AG08396 (cell line): ENCODE data around the gene STUM.

Experiments
- DNase-seq: peaks from one replicate; pipeline ENCODE4 v3.0.0; 2012; ENCODE audit warnings: low spot score, mixed read lengths

Gene STUM

GRCh38 chr1:226562989-226563388 is 14.4 kb downstream of the STUM start:
- no peak for DNase-seq

DNA sequence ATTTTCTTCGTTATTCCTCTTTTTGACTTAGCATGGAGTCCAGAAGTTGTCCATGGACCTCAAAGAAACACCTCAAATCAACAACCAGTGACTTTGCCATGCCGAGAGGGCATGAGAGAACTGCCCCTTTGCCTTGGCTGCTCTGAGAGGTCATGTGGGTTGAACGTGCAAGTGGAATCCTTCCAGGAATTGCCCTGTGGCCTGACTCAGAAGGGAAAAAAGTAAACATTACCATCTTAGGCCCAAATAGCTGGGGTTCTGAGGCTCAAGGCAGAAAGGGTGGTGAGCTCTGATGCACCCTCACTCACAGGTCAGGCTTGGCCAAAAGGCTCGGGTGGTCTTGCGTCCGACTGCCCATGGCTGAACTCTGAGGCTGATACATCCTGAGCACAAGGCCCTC is 15.1 kb downstream of the STUM start:
- no peak for DNase-seq

- DNase-seq = no peak
Measured at GRCh38 chr1:226565476-226565875, 16.9 kb downstream of the STUM start.

- no peak for DNase-seq
Measured at GRCh38 chr1:226566234-226566633, 17.7 kb downstream of the STUM start.

DNA sequence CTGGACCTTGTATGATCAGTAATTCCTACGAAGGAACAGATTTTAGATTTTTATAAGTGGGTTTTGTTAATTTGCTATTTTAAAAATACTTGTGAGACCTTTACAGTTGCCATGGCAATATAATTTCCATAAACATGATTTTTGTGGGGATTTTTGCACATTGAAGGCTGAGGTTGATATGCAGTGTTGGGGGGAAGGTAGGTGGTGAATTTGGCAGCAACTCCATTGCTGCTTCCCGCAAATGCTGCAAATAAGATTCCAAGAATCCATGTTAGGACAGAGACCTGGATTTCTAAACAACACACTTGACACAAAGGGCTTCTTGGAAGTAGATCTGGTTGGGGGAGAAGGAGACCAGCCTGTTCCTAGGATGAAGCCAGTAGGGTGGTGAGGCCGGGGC is 18.2 kb downstream of the STUM start:
- no peak for DNase-seq

- peak; percentile 45 for DNase-seq
Measured at GRCh38 chr1:226568077-226568831, 19.7 kb downstream of the STUM start.

DNA sequence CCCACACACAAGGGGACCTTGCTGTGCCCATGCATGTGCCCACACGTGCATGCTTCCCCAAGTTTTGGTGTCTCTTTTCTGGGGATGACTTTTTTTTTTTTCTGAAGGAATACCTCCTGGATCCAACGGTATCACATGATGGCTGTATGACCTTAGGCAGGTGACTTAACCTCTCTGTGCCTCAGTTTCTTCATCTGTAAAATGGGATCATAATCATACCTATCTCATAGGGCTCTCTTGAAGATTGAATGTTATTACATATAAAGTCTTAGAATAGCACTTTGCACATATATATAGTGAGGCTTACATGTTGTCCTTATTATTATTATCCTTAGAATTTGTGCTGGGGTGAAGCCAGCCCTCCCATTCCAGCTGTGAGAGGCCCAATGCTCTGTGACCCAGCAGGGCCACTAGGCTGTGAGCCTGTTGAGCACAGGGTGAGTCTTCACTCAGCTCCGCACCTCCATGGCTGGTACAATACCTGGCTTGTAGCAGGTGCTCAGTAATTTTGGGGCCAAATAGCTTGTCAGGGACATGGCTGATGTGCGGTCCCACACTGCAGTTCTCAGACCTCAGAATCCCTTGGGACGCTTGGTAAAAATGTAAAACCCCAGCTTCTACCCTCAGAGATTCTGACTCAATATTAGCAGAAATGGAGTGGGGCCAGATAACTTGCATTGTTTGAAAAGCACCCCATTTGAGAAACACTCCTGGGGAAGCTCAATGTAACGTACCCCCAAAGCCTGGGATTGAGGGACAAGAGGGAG is 20.6 kb downstream of the STUM start:
- no peak for DNase-seq

DNA sequence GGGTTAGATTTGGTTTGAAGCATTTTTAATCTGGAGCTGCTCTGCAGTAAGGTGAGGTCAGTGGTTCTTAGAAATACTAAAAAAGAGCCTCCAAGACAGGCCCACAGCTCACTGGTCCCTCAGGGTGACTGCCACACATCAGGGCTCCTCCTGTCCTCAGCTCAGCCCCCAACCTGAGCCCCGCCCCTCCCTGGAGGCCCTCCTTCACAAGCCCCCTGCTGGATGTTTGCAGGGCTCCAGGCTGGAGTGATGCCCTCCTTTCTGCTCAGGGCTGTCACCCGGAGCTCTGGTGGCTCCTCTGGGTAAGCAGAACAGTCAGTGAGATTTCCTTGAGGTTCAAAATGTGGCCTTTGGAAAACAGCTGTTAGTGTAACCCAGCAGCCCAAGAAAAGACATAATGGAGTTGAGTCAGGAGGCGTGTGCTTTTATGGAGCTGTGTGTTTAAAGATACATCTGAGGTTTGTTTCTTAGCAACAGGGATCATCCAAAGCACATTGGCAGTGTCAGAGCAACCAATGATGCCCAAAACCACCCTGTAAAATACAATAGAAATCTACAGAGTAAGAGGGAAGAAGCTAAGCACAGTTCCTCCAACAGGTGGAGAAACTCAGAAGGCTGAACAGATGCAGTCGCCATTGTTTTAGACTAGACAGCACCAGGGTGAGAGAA is 21.4 kb downstream of the STUM start:
- no peak for DNase-seq

DNA sequence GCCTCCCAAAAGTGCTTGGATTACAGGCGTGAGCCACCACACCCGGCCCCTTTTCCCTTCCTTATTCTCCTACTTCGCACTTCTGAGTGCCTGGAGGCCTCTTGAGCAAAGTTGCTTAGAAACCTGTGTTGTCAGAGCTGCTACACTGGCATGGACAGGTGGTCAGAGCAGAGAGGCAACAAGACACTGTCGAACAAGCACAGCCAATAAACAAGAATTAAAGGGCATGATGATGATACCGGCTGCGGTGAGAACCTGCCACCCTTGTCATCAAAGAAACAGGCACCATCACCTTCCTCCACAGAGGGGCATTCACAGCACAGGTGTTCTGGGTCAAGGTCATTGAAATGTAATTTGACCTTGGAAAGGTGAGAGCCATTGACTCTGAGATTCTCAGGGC is 23.3 kb downstream of the STUM start:
- no peak for DNase-seq

GRCh38 chr1:226572325-226572726 is 23.8 kb downstream of the STUM start:
- DNase-seq = no peak

GRCh38 chr1:226574044-226574443 is 25.5 kb downstream of the STUM start:
- DNase-seq = no peak

DNA sequence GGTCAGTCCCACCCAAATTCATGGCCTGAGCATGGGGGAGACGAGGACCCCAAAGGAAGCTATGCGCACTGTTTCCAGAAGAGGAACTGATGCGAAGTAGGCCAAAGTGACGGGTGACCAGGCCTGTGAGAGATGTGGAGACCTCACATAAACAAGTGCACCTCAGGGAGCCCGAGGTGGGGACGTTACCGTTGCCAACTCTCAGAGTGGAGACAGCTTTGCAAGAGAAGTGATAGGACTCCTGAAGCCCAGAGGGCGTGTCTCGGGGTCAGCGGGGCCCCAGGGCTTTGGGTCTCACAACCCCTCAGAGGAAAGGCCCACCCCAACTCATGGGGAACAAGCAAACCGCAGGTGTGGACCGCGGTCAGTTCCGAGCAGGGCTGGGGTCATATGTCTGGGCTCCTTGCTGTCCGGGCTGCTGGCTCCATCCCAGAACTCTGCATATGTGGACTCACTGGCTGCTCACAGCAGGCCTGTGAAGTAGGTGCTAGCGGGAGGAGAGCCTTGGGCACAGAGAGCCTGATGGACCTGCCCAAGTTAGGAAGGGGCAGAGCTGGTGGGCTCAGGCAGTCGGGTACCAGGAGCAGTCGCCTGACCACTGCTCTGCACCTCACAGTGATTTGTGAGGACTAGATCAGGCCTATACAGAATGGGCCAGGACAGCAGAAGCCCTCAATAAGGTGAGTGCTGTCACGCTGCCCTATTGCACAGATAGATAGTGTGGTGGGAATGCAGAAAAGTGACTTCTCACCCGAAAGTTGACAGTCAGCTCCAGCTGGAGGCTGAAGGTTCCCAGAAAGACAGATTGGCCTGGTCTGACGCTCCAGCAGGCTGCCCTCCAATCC is 26.2 kb downstream of the STUM start:
- DNase-seq = no peak

GRCh38 chr1:226575436-226575720 is 26.8 kb downstream of the STUM start:
- no peak for DNase-seq

DNA sequence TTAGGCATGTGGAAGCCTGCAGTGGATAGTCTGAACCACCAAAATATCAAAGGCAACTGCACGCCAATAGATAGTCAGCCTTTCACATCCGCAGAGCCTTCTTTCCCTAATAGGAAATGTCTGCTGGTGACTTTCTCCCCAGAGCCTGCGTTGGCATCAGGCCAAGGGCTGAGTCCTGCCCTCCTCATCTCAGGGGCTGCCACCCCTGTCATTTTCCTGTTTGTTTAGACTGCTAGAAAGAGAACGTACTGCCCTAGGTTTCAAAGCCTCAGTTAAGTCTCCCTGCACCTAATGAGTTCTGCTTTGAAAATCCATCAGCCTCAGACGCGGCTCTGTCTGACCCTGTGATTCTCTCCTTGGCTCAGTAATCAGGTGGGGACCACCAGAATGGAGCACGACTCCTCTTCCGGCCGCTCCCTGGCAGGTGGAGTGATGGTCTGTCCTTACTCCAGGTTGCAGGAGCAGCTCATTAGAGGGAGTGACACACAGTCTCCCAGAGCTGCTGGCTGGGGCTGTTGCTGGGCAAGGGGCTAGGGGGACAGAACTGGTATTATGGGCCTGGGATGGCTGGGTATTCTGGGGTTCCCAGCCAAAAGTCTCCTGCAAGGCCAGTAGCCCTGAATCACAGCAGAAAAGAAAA is 27.3 kb downstream of the STUM start:
- no peak for DNase-seq

- no peak for DNase-seq
Measured at GRCh38 chr1:226576601-226577000, 28.0 kb downstream of the STUM start.

DNA sequence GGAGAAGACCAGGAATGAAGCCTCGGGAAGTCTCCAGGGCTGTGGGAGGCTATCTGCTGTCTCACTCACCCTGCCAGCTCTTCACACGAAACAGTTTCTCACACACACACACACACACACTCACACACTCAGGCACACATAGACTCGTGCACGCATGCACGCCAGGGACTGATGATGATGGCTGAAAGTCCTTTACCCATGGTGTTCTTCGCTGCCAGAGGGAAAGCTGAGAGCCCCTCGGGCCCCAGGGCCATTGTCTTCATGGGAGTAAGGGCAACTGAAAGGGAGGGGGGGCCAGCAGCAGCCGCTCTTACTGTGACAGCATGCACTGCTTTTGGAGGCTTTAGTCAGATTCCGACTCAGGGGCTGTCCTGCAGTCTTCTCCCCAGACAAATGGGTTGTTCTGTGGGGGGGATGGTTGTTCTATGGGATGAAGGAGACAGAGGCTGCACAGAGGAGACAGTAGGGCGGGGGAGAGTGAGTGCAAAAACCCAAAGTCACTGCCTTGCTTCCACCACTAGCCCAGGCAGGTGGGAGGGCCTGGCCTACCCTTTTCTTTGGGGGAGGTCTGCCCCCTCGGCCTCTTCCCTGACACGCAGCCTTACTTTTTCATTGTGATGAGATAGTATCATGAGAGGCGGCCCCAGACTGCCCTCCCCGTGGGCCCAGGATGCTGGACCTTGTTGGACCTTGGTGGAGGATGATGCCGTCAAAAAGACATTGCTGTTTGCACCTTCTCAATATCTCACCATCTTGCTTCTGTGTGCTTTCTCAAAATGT is 29.0 kb downstream of the STUM start:
- DNase-seq = no peak

GRCh38 chr1:226578946-226579578 is 30.5 kb downstream of the STUM start:
- DNase-seq = no peak

GRCh38 chr1:226579781-226580323 is 31.3 kb downstream of the STUM start:
- no peak for DNase-seq

DNA sequence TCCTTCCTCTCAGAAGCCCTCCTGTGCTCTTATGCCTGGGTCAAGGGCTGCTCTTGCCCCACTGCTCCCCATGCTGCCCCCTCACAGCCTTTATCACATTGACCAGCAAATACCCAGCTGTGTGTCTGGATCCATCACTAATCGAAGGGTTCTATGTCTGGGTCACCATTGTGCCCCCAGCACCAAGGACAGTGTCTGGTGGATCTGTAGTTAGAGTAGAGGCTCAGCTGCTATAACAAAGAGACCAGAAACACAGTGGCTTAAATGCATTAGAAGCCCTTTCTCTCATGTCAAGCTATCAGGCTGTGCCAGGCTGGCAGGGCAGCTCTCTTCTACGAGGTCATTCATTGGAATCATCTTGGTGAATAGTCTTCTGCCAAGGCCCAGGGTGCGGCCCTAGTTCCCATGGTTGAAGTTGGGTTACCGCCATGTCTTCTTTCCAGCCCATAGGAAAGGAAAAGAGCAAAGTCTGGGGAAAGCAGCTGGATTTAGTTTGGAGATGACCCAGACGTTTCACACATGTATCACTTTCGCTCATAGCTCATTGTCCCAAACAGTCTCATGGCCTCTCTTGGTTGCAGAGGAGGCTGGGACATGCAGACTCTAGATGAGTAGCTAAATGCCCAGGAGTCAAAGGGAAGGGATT is 32.2 kb downstream of the STUM start:
- no peak for DNase-seq
